Activated naive CD8-positive, alpha-beta T cell treated with anti-CD3 and anti-CD28 coated beads, Interleukin-2, amount 50 U/mL, for 24 hours (primary cell): ENCODE data around the gene CLCNKA.

Experiments
- ATAC-seq: fragments of 150-1000 bp; cut with Tn5 transposase; one replicate; pipeline ENCODE4 v1.10.0; 2021
- DNase-seq: peaks from one replicate; pipeline ENCODE4 v3.0.0; 2021
- H3K27ac Mint-ChIP-seq: one replicate; pipeline ENCODE4 v1.8.0; 2021; ENCODE audit warnings: mild to moderate bottlenecking, mixed read lengths
- H3K27me3 Mint-ChIP-seq: one replicate; pipeline ENCODE4 v1.8.0; 2021; ENCODE audit warnings: mixed read lengths
- H3K36me3 Mint-ChIP-seq: one replicate; pipeline ENCODE4 v1.8.0; 2021; ENCODE audit warnings: low read depth, mixed read lengths
- H3K4me1 Mint-ChIP-seq: one replicate; pipeline ENCODE4 v1.8.0; 2021; ENCODE audit warnings: mixed read lengths
- H3K4me3 Mint-ChIP-seq: one replicate; pipeline ENCODE4 v1.8.0; 2021; ENCODE audit warnings: mild to moderate bottlenecking, moderate library complexity, mixed read lengths
- H3K9me3 Mint-ChIP-seq: one replicate; pipeline ENCODE4 v1.8.0; 2021; ENCODE audit warnings: mixed read lengths

CLCNKA gene

GRCh38 chr1:16076865-16077238, 55.0 kb downstream of the CLCNKA start:
- no peak for ATAC-seq
- DNase-seq, result no peak
- H3K9me3 Mint-ChIP-seq, result no peaks in the 10 kb centered on the region
- no peaks in the 10 kb centered on the region for H3K36me3 Mint-ChIP-seq
- H3K4me1 Mint-ChIP-seq, result peaks cover 13% of the 10 kb centered on the region
- H3K4me3 Mint-ChIP-seq, result no peak overlapping the region
- no peak overlapping the region for H3K27ac Mint-ChIP-seq
- H3K27me3 Mint-ChIP-seq, result peaks cover 13% of the 10 kb centered on the region

- no peak for DNase-seq
- peaks cover 13% of the 10 kb centered on the region for H3K4me1 Mint-ChIP-seq
- no peak for ATAC-seq
- no peak overlapping the region for H3K4me3 Mint-ChIP-seq
- peaks cover 9% of the 10 kb centered on the region for H3K27me3 Mint-ChIP-seq
- H3K9me3 Mint-ChIP-seq, result no peaks in the 10 kb centered on the region
- no peaks in the 10 kb centered on the region for H3K36me3 Mint-ChIP-seq
- H3K27ac Mint-ChIP-seq, result no peak overlapping the region
These were observed 55.8 kb downstream of the CLCNKA start for GRCh38 chr1:16077406-16078245.

- DNase-seq (peak; percentile 76), ATAC-seq (peak; percentile 61)
- peak overlapping the region; percentile 45 for H3K4me3 Mint-ChIP-seq
- peak overlapping the region; percentile 59 for H3K27ac Mint-ChIP-seq
- H3K27me3 Mint-ChIP-seq, result peaks cover 5% of the 10 kb centered on the region
- peaks cover 8% of the 10 kb centered on the region for H3K4me1 Mint-ChIP-seq
- no peaks in the 10 kb centered on the region for H3K9me3 Mint-ChIP-seq
- H3K36me3 Mint-ChIP-seq, result no peaks in the 10 kb centered on the region
These were observed 57.3 kb downstream of the CLCNKA start for GRCh38 chr1:16078925-16079656.

DNA sequence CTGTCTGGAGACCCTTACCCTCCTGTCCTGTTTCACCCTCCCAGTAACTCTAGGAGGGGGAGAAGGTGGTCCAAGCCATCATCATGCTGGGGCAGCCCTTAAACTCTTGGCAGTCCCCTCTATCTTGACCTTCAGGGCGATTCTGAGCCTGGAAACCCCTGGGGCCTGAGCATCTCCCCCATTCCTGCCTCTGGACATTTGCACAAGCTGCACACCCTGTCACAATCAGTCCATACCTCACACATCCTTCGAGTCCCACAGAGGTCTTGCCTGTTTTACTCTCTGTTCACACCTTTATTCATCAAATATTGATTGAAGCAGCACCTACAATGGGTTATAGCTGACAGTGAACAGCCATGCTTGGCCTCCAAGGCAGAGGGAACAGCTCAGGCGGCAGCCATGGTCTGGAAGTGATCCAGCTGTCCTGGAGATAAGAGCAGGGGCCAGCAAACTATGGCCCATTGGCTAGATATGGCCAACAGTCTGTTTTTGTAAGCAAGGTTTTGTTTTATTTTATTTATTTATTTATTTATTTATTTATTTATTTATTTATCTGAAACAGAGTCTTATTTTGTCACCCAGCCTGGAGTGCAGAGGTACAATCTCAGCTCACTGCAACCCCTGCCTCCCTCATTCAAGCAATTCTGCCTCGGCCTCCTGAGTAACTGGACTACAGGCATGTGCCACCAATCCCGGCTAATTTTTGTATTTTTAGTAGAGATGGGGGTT, 58.8 kb downstream of the CLCNKA start:
- DNase-seq, result no peak
- no peaks in the 10 kb centered on the region for H3K9me3 Mint-ChIP-seq
- no peaks in the 10 kb centered on the region for H3K36me3 Mint-ChIP-seq
- H3K4me3 Mint-ChIP-seq, result no peak overlapping the region
- no peak for ATAC-seq
- H3K4me1 Mint-ChIP-seq, result peaks cover 5% of the 10 kb centered on the region
- H3K27ac Mint-ChIP-seq, result no peak overlapping the region
- H3K27me3 Mint-ChIP-seq, result peaks cover 2% of the 10 kb centered on the region

DNA sequence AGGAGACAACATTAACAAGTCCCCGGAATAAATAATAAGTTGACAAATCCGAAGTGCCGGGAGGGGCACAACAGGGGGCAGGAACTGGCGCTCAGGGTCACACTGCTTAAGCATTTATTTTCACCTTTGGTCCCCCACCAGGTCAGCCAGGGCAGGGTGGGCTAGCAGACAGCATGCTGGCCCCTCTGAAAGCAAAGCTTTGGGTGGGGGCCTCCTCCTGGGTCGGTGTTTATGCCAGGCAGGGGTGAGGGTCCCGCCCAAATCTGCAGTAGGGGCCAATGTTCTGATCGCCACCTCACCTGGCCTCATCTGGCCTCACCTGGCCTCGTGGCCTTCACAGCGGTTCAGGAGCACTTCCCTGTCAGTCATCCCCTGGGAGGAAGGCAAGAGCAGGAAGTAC, 59.8 kb downstream of the CLCNKA start:
- ATAC-seq (no peak), DNase-seq (no peak)
- no peaks in the 10 kb centered on the region for H3K36me3 Mint-ChIP-seq
- H3K4me3 Mint-ChIP-seq, result no peak overlapping the region
- H3K27ac Mint-ChIP-seq, result no peak overlapping the region
- H3K27me3 Mint-ChIP-seq, result peaks cover 2% of the 10 kb centered on the region
- H3K4me1 Mint-ChIP-seq, result peaks cover 5% of the 10 kb centered on the region
- no peaks in the 10 kb centered on the region for H3K9me3 Mint-ChIP-seq

DNA sequence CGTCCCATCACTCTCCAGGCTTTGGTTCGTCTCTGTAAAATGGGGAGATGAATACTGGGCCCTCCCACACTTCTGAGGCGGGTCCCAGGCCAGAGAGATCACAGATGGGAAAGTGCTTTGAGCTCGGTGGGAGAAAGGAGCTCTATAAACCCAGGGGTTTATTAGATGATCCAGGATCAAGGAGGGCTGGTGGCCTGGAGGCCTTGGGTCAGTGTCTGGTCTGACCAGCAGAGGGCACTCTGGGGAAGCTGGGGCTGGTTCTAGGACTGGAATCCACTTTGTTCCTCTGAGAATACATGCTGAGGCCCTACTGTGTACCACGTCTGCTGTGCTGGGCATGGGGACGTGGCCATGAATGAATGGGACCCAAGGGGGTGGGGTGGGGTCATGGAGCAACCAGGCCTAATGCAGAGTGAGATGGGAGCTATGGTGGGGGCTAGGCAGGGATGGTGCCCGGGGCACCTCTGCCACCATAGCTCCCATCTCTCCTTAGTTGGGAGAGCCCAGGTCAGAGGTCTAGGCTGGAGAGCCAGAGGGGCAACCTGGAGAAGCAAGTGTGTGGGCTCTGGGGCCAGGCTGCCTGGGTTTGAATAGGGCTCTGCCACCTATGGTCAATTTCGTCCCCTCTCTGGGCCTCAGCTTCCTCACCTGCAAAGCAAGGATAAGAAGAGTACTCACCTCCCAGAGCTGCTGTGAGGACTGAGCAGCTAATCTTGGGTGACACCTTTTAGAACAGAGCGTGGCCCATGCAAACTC, 60.6 kb downstream of the CLCNKA start:
- Mint-ChIP-seq H3K36me3 (no peaks in the 10 kb centered on the region), H3K4me3 (no peak overlapping the region), H3K4me1 (peaks cover 5% of the 10 kb centered on the region), H3K27ac (no peak overlapping the region), H3K27me3 (peaks cover 2% of the 10 kb centered on the region), H3K9me3 (no peaks in the 10 kb centered on the region)
- ATAC-seq, result peak; percentile 34
- peak; percentile 79 for DNase-seq

DNA sequence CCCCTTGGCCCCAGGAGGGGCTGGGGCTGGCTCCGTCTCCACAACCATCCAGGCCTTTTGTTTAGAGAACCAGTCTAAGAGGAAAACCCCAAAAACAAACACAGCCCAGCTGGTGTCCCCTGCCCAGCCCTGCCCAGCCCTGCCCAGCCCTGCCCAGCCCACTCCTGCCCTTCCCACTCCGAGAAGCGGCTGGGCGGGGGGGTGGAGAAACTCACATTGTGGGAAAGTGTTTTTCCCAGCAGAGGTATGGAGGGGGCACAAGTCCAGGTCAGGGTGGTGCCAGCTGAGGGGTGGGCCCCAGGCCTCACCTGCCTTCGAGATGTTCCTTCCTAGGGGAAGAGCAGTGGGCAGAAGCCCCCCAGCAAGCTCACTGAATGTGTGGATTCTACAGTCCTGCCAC, 61.6 kb downstream of the CLCNKA start:
- Mint-ChIP-seq H3K4me1 (peaks cover 5% of the 10 kb centered on the region), H3K36me3 (no peaks in the 10 kb centered on the region), H3K4me3 (no peak overlapping the region), H3K27ac (no peak overlapping the region), H3K27me3 (peaks cover 2% of the 10 kb centered on the region), H3K9me3 (no peaks in the 10 kb centered on the region)
- ATAC-seq, result no peak
- no peak for DNase-seq
